Panc1 (cell line): ENCODE results near the gene PLA2G4F.

Experiments
- TCF7L2 ChIP-seq: IDR thresholded peaks from 2 replicates; pipeline ENCODE4 v1.6.1; 2011; ENCODE audit warnings: mild to moderate bottlenecking, low read depth, low read length, inconsistent platforms
- TF ChIP-seq, protein P1 (sequence below): fragments of 450-650 bp; IDR thresholded peaks from 2 replicates; pipeline ENCODE4 v1.5.1; 2017; ENCODE audit warnings: mild to moderate bottlenecking

DNA sequence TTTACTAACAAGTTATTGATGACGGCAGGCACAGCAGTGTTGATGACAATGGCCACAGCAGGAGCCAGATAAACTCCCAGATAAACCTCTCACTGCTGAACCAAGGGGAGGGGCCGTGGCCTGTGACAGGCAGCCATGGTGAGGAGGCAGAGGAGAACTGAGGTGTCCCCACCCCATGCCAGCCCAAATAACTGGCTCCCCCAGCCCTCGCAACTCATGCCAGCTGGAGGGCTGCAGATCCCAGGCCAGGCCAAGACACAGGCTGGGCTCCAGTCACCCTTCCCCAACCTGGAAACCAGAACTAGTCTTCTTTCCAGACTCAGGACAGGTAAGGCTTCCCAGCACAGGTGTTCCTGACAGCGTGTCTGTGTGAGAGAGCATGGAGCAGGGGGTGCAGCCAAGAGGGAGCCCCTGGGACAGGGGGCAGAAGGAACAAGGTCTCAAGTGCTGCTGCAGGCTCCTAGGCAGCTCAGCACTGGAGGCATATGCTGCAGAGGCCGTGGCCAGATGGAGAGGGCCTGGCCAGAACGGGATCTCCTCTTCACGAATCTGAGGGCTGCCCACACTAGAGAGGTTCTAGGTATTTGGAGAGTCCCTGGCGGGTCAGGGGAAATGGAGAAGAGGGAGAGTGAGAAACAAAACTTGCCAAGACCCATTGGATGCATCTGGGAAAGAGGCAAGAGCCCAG lies 15.9 kb downstream of the PLA2G4F start:
- TF ChIP-seq TCF7L2 = no peak
- TF ChIP-seq, protein P1, sequence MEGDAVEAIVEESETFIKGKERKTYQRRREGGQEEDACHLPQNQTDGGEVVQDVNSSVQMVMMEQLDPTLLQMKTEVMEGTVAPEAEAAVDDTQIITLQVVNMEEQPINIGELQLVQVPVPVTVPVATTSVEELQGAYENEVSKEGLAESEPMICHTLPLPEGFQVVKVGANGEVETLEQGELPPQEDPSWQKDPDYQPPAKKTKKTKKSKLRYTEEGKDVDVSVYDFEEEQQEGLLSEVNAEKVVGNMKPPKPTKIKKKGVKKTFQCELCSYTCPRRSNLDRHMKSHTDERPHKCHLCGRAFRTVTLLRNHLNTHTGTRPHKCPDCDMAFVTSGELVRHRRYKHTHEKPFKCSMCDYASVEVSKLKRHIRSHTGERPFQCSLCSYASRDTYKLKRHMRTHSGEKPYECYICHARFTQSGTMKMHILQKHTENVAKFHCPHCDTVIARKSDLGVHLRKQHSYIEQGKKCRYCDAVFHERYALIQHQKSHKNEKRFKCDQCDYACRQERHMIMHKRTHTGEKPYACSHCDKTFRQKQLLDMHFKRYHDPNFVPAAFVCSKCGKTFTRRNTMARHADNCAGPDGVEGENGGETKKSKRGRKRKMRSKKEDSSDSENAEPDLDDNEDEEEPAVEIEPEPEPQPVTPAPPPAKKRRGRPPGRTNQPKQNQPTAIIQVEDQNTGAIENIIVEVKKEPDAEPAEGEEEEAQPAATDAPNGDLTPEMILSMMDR = no peak
